Measurements from ENCODE around the gene SLC46A3. TPM values are rescaled to one million over a fixed set of nuclear protein-coding genes. Genes with fewer than 3 reads are reported as not detected.
"Not testable (repeated sequence)": the region's sequence is repeated elsewhere in the genome, so short reads cannot be mapped to it uniquely, and the experiment has no call there.

Gene SLC46A3, protein sequence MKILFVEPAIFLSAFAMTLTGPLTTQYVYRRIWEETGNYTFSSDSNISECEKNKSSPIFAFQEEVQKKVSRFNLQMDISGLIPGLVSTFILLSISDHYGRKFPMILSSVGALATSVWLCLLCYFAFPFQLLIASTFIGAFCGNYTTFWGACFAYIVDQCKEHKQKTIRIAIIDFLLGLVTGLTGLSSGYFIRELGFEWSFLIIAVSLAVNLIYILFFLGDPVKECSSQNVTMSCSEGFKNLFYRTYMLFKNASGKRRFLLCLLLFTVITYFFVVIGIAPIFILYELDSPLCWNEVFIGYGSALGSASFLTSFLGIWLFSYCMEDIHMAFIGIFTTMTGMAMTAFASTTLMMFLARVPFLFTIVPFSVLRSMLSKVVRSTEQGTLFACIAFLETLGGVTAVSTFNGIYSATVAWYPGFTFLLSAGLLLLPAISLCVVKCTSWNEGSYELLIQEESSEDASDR
- total RNA-seq (2014; rRNA removed; shearing (Covaris generic)): 7.1 and 12.7 TPM in 2 replicates

DNA sequence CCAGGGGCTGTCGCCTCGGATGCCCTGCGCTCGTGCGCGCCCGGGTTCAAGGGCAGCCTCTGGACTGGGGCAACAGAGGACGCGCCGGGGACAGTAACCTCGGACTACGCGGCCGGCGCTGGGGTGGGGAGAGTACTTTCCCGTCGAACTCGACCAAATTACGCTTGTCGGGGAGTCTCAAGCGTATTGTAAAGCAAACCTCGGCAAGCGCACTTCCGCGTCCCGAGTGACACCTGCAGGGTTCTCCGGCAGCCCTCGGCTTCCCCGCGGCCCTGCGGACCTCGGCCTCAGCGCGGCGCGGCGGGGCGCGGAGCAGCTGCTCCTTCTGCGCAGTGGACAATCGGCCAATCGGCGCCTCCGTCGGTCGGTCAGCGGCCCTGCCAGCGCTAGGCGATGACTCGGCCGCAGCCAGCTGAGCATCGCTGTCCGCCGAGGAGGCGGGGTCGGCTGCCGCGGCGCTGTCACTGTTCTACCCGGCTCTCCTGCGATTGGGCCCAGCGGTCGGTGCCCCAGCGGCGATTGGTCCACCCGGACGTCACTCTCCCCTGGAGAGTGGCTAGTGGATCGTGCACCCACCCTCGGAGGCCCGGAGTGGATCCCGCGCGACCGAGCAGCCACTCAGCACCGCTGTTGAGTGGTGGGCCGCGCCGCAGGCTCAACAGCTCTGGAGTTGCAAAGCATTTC is at the start of gene SLC46A3:
Gene SLC46A3, minus strand, starts transcription at position 428 of the 684 bp plus-strand sequence. CDS start 972 bp downstream, outside the sequence.
- peak; percentile 97 for DNase-seq (ENCODE audit: low read depth)

DNA sequence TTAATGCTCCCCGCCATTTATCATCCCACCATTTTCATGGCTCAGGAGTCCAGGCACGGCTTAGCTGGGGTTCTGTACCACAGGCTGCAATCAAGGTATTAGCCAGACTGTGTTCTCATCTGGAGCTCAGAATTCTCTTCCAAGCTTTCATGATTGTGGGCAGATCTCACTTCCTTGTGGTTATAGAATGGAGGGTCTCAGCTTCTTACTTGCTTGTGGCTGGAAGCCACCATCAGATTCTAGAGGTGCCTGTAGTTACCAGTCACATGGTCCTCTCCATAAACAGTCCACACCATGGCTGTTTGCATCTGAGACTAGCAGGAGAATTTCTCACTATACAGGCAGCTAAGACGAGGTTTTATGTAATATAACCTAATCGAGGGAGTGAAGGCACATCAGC is 45.1 kb upstream of the SLC46A3 start:
- no peak for DNase-seq (ENCODE audit: low read depth)

DNA sequence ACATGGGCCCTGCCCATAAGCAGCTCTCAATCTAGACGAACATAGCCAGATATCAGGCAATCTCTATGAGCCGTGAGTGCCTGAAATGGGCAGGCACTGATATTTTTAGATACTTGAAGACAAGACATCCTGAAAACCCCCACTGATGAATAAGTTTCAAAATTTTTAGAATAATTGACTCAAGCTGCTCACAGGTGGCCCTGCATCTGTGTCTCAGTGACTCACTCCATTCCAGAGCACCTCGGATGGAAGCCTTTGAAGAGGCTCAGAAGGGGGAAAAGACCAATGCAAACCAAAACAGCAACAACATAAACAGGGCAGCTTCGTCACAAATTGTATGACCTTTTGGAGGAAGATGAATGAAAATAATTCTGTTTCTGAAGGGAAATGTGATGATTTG is 42.8 kb upstream of the SLC46A3 start:
- no peak for DNase-seq (ENCODE audit: low read depth)

DNA sequence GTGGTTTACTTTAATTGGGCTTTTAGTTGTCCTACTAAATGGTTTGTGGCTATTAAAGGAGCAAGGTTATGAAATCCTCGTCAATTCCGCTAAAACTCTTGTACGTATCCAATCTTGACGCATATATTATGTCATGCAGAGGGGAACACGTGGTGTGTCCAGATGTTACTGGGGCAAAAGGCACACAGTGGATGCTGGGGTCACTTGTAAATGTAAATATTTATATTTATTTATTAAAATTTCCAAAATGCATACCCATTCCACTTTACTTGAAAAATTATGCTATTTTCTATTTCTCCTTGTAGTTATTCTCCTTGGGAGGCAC is 36.7 kb upstream of the SLC46A3 start:
- DNase-seq (ENCODE audit: low read depth): no peak

DNA sequence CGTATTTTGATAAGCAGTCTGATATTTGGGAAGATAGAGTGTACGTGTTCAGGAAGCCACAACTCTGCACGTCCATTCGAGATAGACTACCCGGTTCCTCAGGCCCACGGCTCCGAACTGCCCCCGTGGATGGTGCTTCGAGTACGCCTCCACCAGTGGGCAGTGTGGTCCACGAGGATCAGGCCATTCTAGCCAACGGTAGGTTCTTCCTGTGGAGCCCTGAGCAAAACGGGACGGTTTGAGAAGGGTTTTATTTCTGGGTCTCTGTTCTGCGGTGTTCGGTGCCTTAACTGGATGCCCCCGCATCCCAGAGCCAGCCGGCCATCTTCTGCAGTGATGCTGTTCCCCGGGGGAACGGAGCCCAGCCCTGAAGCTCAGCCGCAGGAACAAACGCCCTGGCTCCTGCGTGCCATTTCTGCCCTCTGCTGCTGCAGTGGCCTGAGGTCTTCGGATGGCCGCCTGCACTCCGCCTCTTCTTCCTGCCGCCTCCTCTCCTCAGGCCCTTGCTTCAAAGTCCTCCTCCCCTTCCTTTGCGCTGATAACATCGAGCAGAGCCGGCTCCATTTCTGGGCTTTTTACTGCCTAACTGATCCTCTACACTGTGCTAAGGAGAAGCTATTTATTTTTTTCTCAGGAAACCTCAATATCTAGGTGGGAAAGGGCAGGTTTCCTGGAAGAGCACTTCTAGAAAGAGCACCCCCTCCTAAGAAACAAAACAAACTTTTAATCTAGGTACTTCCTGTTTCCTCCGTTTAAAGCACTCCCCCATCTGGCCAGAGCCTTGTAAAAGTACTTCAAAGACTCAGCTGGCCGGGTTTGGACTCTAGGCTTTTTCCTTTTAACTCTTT is 36.2 kb upstream of the SLC46A3 start:
- DNase-seq (ENCODE audit: low read depth): no peak

DNA sequence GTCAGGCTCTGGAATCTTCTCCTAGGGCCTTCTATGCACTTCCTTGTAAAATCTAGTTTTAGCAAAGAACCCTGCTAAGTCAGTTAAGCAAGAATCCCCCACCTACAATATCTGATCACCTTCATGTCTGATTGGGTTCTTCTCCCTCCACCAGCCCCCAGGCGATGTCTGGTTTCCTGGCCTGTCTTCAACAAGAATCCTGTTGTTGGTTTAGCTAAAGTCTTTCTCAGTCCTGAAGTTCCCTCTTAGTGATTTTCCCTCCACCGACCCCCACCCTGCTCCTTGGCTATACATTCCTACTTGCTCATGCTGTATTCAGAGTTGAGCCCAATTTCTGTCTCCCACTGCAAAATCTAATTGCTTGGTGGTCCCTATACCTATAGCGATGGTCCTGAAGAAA is 35.2 kb upstream of the SLC46A3 start:
- no peak for DNase-seq (ENCODE audit: low read depth)

DNA sequence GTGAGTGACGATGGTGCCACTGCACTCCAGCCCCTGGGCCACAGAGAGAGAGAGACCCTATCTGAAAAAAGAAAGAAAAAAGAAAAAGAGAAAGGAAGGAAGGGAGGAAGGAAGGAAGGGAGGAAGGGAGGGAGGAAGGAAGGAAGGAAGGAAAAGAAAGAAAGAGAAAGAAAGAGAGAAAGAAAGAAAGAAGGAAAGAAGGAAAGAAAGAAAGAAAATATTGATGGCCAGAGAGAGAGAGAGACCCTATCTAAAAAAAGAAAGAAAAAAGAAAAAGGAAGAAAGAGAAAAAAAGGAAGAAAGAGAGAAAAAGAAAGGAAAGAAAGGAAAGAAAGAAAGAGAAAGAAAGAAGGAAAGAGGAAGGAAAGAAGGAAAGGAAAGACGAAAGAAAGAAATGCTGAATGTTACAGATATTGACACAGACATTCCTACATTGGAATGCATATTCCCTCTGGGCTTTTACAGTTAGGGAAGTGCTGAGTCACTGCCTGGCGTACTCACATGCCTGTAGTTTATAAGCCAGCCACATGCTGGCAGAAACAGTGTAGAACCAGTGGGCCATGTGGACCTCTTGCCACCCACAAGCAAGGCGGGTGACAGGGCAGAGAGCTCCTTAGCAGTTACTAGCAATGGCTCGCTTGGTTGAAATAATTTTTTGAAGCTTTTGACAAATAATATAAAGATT is 34.6 kb upstream of the SLC46A3 start:
- peak; percentile 83 for DNase-seq (ENCODE audit: low read depth)

DNA sequence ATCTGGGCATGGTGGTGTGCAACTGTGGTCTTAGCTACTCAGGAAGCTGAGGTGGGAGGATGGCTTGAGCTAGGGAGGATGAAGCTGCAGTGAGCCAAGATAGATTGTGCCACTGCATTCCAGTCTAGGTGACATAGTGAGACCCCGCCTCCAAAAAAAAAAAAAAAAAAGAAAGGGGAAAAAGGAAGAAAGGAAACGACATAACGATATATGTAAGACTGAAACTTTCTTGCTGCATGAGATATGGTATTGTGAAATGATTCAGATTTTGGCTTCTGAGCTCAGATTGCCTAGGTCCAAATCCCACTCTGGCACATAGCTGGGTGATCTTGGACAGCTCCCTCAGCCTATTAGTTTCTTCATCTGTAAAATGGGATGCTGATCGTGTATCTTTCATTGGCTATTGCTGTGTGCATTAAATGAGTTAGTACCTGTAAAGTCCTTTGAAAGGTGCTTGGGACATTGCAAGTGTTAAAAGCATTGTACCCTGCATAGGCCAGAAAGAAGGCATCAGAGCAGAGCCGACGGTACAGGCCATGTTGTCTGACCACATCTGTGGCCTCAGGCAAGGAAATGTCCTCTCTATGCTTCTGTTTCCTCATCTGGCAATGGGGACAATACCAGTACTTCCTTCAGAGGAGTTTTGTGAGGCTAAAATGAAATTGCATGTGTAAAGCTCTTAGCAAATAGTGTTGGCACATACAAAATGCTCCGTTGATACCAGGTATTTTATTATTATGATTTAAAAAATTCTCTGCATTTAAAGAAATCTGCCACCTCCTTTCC is 32.6 kb upstream of the SLC46A3 start:
- DNase-seq (ENCODE audit: low read depth): no peak

DNA sequence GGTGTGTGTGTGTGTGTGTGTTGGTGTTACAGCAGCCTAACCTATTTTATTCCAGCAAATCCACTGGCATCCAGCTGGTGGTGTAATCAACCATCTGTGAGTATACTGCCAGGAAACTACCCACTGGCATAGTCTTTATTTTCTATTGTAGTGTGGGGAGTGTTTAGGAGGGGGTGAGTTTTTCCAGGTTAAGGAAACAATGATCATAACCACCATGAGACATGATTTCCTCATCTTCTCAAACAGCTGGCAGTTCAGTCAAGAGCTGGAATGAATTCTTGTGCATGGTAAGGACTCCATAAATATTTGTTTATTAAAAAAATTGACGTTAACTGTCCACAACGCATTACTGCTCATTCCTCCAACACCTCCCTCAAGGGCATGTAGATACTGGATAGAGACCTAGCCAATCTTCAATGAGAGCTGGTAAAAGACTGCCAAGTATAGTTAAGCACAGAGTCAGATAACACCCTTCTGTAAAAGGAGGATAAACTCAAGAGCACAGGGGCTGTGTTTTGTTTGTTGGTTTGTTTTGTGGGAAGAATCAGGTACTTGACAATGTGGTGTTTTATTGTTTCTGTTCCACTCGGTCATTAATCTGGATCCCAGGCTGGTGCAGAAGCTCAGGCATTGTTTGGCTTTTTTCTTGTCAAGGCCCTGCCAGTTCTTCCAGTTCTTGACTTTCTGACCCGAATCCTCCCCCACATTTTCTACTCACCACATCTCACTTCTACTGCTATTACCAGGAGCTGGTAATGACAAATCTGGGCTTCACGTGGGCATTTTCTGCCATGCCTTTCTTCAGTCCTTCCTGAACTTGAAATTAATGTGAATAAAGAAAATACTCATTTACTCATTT is 31.6 kb upstream of the SLC46A3 start:
- no peak for DNase-seq (ENCODE audit: low read depth)

DNA sequence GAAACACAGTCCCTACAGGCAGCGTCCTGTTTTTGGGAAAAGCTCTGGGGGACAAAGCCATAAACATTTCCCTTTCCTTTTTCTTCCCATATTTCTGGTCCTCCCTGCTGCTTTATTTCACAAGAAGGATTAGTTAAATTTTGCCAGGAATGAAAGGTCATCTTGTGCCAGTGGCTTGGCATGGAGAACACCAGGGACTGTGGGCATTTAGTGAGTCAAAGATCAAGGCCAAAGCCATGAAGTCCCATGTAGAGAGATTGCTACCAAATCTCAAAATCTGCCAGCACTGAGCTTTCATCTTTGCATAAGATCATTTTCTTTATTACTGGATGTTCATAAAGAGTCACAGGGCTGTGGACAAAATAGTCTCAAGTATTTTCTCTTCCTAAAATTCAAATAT is 29.1 kb upstream of the SLC46A3 start:
- no peak for DNase-seq (ENCODE audit: low read depth)

DNA sequence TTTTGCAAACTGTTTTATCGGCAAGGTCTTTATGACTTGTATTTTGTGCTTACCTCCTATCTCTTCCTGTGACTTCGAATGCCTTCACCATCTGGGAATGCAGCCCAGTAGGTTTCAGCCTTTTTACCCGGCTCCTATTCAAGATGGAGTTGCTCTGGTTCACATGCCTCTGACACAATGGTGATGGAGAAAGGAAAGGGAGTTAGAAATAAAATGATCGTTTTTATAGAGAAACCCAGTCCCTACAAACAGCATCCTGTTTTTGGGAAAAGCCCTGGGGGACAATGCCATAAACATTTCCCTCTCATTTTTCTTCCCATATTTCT is 27.5 kb upstream of the SLC46A3 start:
- no peak for DNase-seq (ENCODE audit: low read depth)

DNA sequence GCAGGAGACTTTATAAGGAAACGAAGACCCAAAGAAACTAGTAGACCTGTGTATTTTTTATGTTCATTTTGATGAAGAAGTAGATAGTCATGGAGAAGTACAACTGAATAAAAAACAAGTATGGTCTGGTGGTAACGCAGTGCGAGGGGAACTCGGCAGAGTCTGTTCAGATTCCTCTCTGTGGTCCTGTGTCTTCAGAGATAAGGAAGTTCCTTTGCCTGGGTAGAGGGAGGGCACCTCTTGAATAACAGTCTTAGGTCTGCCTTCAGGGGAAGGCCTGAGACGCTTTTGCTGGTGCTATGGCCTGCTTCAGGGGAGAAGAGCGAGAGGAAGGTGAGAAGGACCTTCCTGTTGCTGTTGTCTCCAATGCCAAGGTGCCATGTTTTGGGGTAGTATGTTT is 25.9 kb upstream of the SLC46A3 start:
- no peak for DNase-seq (ENCODE audit: low read depth)

DNA sequence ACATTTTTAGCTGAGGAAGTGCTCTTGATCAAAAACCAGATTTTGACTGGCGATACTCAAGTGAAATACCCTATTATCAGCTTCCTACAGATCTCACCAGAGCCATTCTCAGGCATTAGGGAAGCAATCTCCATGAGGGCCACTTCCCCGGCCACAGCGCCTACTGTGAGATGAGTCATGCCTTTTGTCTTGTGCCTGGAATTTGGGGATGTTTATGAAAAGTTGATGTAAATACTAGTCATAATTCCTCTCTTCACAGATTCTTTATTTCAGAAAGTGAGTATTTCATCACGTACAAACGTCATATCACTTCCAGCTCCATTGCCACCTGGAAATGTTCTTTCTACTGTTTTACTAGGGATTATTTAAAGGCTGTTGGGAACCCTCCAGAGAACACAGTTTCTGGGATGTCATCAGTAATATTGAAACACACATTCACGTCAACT is 25.3 kb upstream of the SLC46A3 start:
- DNase-seq (ENCODE audit: low read depth): peak; percentile 68

DNA sequence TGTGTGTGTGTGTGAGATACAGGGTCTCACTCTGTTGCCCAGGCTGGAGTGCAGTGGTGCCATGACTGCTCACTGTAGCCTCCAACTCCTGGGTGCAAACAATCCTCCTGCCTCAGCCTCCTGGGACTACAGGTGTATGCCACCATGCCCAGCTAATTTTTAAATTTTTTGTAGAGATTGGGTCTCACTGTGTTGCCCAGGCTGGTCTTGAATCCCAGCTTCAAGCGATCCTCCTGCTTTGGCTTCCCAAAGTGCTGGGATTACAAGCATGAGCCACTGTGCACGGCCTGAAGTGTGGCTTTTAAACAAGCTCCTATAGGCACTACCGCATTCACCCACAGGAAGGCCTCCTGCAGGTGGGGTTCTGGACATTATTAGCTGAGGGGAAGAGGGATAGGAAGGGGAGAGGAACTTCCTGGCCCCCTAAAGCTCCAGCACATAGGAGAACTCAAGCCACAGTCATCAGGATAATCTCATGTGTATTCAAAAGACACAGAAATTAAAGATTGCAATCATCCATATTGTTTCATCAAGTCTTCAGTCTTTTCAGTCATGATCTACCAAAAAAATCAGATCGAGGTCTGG is 24.8 kb upstream of the SLC46A3 start:
- no peak for DNase-seq (ENCODE audit: low read depth)

DNA sequence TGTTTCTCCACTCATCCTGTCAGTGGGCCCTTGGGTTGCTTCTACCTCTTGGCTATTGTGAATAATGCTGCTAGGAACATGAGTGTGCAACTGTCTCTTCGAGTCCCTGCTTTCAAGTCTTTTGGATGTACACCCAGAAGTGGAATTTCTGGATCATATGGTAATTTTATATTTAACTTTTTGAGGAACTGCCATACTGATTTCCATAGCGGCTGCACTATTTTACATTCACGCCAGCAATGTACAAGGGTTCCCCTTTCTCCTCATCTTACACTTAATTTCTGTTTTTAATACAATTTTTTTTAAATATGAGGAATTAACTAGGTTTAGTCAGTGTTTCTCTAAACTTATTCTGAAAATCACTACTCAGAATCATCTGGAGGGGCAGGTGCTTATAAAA is 24.2 kb upstream of the SLC46A3 start:
- no peak for DNase-seq (ENCODE audit: low read depth)

DNA sequence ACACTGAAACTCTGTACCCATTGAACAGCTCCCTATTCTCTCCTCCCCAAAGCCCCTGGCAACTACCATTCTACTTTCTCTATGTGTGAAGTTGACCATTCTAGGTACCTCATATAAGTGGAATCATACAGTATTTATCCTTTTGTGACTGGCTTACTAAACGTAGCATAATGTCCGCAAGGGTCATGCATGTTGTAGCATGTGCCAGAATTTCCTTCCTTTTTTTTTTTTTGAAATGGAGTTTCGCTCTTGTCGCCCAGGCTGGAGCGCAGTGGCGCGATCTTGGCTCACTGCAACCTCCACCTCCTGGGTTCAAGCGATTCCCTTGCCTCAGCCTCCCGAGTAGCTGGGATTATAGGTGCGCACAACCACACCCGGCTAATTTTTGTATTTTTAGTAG is 23.7 kb upstream of the SLC46A3 start:
- DNase-seq (ENCODE audit: low read depth): not testable (repeated sequence)

DNA sequence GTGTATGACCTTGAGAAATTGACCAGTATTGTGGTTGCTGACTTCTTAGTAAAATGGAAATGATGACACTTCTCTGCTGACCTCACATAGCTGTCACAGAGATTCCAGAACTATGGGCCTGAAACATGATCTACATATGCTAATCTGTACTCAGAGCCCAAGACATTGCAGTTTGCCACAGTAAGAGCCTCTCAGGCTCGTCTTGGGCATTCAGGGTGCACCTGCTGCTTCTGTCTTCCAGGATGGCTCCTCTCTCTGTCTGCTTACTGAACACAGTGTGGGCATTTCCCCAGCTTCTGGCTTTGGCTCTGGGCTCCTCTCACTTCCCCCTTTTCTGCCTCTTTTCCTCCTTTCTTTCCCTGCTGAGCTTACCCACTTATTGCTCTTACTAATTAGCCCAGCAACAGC is 22.3 kb upstream of the SLC46A3 start:
- no peak for DNase-seq (ENCODE audit: low read depth)

DNA sequence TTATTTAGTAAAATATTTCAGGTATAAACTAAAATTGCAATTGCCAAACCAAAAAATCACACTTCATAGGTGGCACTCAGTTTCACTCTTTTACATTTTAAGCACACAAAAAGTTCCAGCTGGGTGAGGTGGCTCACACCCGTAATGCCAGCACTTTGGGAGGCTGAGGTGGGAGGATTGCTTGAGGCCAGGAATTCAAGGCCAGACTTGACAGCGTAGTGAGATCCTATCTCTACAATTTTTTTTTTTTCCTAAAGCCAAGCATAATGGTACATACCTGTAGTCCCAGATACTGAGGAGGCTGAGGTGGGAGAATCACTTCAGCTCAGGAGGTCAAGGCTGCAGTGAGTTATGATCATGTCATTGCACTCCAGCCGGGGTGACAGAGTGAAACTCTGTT is 20.6 kb upstream of the SLC46A3 start:
- no peak for DNase-seq (ENCODE audit: low read depth)

DNA sequence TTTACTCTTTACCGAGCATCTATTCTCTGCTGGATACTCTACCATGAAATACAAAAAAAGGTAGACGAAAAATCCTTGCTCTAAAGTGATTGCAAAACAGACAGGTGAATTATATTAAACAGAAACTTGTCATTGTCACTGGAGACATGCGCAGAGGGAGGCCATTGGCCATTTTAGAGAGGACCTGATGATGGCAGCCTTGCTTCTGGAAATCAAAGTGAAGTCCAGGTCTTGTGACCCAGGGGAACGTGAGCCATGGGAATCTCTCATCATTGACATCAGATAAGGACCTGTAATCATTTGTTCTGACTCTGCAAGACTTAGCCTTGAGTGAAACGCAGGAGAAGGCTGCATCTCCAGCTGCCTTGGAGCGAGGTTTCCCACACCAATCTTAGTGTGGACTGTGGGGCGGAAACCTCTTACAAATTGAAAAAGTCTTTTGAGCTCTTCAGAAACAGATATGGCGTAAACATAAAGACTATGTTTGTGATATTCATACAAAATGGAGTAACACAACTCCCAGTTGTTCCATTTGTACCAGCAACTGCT is 16.8 kb upstream of the SLC46A3 start:
- no peak for DNase-seq (ENCODE audit: low read depth)
